Glomerular endothelial cell (primary cell): Measurements from ENCODE around the gene PRKCB. TPM values are rescaled to one million over a fixed set of nuclear protein-coding genes. Genes with fewer than 3 reads are reported as not detected.
A peak's percentile ranks its signal among the peaks of the same experiment; 100 is the strongest.

Experiments
- DNase-seq: peaks from one replicate; pipeline ENCODE4 v3.0.0-alpha.2; 2011; ENCODE audit warnings: low read depth, low spot score; ENCODE audit errors: extremely low read depth
- total RNA-seq: library from RNA; depleted of rRNA; stranded (reverse); fragments of >200 nt; gene quantifications from 2 replicates; pipeline ENCODE4 v1.2.3, GENCODE V29; 2015

The PRKCB gene
- not detected in 2 replicates for total RNA-seq

DNA sequence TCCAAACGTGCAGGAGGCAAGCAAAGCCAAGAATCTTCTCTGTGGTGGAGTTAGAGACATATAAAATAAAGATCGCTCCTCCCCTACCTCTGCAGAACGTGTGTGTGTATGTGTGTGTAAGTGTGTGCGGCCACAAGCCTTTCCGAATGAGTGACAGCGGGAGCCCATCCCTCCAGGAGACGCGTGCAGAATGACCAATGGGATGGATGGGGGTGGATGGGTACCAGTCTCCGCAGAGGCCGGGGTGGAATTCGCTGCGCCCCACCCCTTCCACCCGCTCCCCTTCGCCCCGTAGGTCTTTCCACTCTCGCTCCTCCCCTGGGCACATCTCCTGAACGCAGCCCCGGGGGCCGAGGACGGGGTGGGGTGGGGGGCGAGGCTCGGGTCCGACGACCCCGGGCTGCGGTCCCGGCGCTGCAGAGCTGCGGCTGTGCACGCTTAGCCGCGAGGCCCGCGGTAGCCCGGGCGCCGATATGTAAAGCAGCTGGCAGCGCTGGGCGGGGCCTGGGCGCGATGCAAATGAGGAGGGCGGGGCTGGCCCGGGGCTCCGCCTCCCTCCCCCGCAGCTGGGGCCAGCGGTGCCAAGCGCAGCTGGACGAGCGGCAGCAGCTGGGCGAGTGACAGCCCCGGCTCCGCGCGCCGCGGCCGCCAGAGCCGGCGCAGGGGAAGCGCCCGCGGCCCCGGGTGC lies at the start of gene PRKCB:
Gene PRKCB, plus strand, starts transcription at position 594 of the 688 bp plus-strand sequence.
- no peak for DNase-seq

DNA sequence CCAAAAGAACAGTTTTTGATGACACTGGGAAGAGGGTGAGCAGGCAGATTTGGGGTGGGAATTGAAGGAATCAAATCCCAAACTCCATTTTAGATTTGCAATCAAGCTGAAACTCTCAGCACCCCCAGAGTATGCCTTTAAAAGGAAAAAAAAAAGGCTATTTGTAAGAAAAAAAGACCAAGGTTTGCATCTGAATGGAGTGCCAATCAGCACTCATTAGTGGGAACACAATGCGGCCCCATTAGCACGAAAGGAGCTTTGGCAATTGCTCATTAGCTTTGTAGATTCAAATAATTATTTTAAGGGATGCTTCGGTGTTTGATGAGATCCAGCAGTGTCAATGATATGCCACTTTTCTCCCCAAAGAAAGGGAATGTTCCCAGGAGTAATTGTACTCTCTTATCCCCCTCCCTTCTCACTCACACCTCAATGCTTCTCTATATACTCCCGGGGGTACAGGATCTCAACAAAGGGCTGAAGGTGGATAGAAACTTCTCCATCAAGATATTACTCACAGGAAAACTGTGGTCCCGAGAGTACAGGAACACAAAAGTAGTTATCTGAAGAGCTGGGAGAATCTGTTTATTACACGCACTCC lies 48.7 kb upstream of the PRKCB start:
- DNase-seq = no peak

DNA sequence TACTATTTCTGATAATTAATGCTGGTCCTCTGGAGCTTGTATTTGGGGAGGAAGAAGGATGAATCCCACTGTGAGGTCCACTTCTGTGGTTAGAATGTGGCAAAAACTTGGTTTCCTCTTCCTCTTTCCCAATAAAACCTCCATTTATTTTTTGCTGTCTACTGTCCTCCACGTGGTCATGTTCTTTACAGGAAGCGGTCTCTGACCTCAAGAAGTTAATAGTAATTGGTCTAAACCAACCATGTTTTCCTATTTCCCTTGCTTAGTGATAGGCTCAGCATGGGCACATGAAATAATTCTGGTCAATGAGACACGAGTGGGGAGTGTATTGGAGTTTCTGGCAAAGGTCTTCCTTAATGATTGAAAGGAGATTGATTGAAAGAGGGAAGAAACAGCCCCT lies 47.1 kb upstream of the PRKCB start:
- DNase-seq = no peak

DNA sequence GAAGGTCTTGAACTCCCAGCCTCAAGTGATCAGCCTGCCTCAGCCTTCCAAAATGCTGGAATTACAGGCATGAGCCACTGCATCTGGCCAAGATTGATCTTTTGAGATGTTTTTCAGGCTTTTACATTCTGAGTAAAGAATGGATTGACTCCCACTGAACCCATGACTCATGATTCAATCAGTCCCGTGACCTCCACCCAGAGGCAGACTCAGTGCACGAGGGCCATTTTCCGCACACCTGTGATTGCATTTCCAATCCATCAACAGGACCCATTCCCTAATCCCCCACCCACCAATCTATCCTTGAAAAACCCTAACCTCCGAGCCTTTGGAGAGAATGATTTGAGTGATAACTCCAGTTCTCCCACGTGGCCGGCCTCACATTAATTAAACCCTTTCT lies 40.4 kb upstream of the PRKCB start:
- no peak for DNase-seq

DNA sequence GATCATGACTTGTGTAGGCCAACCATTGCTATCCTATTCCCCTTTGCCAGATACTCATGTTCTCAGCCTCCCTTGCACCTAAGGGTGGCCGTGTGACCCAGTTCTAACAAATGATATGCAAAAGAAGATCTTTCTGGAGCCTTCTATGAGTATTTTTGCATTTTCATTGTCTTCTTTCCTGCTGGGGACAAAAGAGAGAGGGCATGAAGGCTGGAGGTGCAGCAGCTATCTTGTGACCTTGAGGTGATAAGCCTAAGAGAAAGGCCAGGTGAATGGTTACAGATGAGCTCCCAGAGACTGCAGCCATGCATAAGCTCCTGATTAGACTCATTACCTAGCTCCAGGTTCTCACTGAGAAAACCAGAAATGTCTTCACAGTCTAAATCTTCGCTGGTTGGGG lies 38.8 kb upstream of the PRKCB start:
- DNase-seq = no peak

DNA sequence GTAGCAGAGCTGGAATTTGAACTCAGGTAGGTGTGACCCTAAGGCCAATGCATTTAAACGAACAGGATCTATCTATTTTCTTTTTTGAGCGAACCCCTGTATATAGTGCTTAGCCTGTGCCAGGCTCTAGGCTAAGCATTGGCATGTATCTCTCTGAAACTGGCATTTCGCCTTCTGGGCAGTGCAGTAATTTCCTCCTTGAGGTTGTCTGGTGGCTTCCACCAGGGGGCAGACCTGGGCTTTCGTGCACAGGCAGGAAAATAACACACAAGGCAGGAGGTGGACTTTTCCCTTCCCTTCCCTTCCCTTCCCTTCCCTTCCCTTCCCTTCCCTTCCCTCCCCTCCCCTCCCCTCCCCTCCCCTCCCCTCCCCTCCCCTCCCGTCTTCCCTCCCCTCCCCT lies 34.4 kb upstream of the PRKCB start:
- DNase-seq = peak; percentile 10

DNA sequence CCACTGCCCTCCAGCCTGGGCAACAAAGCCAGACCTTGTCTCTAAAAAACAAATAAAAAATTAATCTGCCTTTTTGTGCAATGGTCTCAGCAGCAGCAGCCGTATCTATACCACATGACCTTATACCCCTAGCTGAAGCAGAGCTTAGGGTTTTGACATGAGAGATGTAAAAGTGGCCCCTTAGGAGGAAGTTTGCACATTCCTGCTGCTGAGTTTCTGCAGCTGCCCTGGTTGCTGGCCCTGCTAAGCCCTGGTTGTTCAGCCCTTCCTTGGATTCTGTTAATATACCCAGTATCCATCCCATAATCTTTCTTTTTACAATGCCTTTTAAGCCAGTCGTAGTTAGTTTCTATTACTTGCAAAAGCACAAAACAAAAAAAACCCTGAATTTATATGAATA lies 33.0 kb upstream of the PRKCB start:
- no peak for DNase-seq

DNA sequence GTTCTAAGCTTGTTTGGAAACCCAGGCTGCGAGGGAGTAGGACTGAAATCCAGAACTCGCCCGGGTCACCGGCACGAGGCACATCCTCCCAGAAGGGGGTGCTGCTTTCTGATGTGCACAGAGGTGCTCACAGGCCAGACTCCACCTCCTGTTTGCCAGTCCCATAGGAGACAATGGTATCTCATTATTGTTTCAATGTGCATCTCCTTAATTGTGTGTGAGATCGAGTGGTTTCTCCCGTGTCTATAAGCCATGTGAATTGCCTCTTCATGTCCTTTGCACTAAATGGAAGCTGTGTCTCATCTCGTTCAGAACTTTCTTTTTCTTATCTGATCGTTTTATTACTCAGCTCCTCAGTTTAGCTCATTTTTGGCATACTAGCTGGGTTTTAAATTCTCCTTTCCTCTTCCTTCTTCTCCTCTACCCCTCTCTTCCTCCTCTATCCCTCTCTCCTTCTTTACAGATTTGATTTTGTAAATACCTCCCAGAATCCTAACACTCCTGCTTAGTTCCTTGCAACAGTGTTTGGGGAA lies 32.1 kb upstream of the PRKCB start:
- DNase-seq = no peak

DNA sequence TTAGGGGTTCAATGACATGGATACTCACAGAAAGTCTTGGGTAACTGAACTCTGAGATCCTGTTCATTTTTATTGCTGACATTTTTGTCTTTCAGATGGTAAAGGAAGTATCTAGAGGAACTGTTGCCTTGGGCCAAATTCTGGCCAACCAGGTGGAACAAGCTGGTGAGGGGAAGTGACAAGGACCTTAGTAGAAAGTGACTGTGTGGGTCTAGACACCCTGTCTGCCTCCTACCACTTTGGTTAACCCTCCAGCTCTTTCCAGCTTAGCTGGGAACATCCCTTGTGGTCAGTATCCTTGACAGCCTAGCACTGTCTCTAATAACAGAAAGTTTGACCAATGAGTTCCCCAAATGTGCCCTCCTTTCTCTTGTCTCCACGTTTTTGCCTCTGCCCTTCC lies 28.8 kb upstream of the PRKCB start:
- DNase-seq = no peak

DNA sequence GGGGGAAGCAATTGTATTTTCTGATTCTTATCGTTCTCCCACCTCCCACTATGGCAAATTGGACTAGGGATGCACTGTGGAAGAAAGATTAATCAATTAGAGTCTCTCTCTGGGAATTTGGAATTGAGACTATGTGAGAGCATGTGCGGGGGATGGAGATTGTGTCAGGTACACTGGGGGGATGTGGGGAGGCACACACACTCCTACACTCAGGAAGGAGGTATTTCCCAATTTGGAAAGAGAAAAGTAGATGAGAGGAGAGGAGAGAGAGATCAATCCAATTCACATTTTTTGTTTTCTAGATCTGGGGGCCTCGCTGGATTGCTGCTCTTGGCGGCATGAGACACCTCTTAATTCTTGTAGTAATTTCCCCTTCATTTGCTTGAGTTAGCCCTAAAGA lies 14.3 kb upstream of the PRKCB start:
- DNase-seq = no peak

DNA sequence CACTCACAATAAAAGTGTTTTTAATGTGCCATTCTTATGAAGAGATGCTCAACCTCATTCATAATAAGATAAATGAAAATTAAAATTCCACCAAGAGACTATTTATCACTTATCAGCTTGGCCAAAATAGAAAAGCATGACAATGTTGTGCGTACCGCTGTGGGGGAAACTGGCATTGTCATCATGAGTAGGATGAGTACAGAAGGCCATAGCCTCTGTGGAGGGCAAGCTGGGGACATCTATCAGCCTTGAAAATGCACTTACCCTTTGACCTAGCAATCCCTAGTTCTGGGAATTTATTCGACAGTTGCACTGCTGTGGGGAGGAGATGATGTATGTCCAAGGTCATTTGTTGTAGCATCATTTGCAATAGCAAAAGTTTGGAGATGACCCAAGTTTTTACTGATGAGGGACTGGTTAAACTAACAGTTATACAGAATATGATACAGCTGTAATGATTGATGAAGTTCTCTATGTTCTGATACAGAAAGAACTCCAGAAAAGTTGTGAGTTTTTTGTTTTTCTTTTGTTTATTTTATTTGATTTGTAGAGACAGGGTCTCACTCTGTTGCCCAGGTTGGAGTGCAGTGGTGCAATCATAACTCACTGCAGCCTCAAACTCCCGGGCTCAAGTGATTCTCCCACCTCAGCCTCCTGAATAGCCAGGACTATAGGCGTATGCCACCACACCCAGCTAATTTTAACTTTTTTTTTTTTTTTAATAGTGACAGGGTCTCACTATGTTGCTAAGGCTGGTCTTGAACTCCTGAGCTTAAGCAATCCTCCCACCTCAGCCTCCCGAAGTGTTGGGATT lies 13.7 kb upstream of the PRKCB start:
- DNase-seq = no peak

DNA sequence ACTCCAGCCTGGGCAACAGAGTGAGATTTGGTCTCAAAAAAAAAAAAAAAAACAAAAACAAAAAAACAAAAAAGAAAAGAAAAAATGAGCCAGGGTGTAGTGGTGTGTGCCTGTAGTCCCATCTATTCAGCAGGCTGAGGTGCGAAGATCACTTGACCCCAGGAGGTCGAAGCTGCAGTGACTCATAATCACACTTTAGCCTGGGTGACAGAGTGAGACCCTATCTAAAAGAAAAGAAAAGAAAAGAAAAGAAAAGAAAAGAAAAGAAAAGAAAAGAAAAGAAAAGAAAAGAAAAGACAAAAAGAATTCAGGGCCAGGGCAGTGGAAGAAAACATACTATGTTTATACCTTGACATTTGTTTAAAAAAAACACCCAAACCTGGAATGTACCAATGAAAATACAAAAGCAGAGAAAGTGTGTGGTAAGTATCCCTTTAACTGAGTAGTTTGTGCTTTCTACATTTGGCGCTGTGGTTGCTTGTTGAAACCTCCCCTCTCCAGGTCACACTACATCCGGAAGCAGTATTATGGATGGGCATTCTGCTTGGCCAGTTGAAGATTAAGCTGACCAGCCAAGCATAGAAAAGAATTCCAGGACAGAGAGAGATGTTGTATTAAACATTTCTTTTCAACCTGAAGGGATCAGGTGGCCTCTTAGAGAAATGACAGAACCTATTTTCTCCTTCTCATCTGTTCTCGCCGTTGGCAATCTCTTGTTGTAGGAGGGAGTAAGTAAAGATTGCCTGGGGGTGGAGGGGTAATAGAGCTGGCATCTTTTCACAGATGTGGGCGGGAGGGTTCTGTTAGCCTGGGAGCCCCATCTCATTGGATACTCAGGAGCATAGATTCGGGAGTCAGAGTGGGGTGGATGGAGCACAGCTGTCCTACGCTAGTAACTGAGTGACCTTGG lies 12.1 kb upstream of the PRKCB start:
- DNase-seq = no peak

DNA sequence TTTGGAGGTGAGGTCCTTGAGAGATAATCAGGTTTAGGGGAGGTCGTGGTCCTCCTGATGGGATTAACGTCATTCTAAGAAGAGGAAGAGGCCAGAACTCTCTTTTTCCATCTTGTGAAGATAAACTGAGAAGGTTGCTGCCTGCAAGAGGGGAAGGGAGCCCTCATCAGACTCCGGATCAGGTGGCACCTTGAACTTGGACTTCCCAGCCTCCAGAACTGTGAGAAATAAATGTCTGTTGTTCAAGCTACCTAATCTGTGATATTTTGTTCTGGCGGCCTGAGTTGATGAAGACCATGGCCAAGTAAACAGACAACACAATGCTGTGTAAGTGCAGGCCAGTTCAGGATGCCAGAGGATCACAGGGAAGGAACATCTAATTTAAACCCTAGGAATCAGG lies 10.9 kb upstream of the PRKCB start:
- DNase-seq = no peak

DNA sequence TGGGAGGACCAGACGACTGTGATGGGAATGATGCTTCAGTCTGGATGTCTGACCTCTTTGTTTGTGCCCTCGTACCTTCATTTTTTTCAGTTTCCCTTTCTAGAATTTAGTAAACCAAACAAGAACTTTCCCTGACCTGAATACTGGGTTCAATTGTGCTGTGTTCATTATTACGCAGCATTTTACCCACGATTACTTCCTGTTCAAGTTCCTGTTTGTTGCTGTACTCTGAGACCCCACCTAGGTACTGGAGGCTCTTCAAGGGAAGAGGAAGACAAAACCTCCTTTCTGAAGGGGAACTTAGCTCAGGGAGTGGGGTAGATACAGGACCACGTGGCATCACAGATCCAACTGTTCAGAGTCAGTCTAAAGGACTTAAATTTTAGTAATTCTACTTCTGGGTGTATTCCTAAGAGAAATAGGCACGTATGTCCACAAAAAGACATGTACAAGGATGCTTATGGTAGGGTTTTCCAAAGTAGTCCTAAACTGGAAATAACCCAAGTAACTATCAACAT lies 9.2 kb upstream of the PRKCB start:
- DNase-seq = no peak

DNA sequence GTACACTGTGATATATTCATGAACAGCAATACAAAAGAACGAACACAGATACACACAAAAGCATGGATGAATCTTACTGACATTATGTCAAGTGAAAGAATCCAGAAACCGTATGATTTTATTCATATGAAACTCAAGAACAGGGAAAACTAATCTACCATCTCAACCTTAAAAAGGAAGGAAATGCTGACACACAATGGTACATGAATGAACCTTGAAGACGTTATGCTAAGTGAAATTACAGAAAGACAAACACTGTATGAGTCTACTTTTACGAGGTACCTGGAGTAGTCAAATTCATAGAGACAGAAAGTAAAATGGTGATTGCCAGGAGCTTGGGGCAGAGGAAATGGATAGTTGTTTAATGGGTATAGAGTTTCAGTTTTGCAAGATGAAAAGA lies 8.7 kb upstream of the PRKCB start:
- no peak for DNase-seq

DNA sequence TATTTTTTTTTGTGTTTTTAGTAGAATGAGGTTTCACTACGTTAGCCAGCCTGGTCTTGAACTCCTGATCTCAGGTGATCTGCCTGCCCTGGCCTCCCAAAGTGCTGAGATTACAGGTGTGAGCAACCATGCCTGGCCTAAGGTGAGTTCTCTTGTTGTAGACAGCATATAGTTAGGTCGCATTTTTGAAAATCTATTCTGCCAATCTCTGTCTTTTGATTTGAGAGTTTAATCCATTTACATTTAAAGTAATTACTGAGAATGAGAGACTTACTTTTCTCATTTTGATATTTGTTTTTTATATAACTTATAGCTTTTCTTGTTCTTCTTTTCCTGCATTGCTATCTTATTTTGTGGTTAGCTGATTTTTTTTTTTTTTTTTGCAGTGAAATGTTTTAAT lies 6.3 kb upstream of the PRKCB start:
- no peak for DNase-seq

DNA sequence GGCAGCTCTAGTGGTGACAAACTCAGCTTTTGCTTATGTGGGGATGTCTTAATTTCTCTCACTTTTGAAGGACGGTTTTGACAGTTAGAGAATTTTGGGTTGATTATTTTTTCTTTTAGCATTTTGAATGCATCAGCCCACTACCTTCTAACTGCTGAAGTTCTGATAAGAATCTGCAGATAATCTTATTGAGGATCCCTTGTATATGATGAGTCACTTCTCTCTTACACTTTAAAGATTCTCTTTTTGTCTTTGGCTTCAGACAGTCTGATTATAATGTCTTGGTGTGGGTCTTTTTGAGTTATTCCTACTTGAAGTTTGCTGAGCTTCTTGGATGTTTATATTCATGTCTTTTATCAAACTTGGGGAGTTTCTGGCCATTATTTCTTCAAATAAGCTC lies 5.5 kb upstream of the PRKCB start:
- DNase-seq = no peak

DNA sequence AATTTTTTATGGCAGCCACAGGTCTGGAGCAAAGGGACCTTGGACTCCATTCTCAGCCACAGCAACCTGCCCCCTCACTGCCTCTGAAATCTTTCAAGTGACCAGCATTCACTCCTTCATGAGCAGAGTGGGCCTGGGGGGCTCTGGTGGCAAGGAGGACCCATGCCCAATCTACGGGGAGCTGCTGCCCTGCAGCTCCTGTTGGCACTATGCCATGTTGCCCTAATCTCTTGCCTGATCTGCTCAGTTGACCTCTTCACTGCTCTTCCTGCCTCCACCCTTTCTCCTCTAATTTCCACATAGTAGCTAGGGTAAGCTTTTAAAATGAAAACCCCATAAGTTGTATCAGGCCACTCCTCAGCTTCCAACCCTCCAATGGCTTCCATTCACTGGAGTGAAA lies 2.9 kb upstream of the PRKCB start:
- no peak for DNase-seq

DNA sequence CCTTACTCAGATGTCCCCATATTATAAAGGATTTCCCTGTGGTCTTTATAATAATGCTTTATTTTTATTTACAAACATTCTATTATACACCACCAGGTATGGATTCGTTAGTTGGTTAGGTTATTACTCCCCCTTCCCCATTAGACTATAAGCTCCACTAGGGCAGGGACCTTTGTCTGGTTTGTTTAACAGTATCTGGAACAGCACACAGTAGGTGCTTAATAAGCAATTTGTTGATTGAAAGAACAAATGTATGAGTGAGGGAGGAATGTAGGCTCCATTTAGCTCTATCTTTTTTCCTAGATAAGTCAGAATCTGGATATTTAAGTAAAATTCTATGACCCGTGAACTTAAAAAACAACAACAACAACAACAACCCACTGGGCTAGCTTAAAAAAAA lies 2.3 kb upstream of the PRKCB start:
- DNase-seq = no peak

DNA sequence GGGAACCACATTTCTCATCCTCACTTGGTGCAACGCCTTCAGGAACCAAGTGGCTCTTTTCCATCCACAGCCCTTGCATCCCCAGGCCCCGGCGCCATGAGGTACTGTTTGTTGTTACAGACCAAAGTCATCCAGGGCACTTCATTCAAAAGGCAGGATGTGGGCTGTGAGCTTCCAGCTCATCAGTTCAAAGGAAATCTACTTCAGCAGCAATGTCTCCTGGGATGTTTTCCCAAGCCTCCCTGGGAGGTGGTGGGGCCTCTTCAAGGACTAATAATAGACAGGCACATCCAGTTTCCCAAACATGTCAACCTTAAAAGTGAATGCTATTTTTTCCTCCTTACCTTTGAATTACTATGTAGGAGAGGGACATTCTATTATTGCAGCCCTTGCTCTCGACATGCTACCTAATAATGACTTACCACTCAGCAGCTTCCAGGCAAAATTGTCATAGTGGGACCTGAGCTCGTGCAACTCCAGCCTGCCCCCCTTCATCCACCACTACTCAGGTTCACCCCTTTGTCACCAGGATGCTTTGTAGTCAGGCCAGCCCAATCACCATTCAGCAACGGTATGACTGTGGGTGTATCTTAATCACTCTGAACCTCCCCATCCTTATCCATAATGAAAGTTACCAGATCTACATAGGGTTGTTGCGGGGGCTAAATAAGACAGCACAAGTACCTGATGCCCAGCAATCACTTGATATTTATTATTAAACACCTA lies 1.7 kb upstream of the PRKCB start:
- DNase-seq = no peak
